GM18508 (cell line): ENCODE data around the gene TCP11L1.
"Not testable (repeated sequence)": the region's sequence is repeated elsewhere in the genome, so short reads cannot be mapped to it uniquely, and the experiment has no call there.

Experiments used
- ATAC-seq: cut with Tn5 transposase; IDR thresholded peaks from one replicate; pipeline ENCODE4 v1.9.1; 2021; ENCODE audit warnings: moderate number of reproducible peaks; ENCODE audit not compliant: insufficient read depth, unreplicated experiment

TCP11L1 gene

DNA sequence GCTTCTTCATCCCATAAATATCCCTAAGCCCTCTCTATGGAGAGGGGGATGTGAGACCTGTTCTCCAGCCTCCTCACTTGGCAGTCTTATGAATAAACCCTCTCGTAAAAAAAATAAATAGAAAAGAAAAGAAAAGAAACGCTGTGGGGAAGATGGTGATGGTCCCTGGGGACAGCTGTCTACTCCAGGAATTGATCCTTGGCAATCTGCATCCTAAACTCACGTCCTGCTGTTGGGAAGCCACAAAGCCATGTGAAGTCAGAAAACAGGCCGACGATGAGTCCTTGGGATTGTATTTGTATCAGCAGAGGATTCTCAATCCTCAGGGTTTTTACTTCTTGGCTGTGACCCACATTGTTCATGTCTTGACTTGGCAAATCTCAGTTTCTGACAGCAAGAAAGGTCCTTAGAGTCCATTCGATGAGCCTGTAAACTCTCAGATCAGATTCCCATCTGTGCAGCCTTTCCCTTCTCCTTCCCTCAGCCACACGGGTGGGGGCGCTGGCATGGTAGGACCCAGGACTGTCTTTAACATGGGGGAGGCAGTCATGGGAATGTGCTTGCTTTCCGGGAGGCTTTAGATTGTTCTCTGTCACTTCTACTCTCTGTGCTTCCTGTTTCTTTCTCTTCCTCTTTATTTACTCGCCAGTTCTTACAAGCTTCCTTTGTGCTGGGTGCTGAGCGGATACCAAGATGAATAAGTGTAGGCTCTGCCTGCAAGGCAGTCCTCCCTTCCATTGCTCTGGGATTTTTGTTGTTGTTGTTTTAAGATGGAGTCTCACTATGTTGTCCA lies 24.9 kb downstream of the TCP11L1 start:
- no peak for ATAC-seq

DNA sequence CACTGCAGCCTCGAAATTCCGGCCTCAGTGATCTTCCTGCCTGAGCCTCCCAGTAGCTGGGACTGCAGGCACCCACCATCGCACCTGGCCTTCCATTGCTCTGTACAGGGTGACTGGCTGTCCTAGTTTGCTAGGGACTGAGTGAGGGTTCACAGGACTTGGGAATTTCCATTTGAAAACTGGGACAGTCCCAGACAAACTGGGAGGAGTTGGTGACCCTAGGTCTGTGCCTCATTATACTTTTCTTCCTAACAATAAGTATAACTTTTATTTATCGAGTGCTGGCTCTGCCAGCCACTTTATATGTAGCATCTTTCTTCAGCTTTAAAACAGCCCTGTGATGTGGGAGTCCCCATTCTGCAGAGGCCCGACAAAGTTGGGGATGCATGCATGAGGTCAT lies 25.5 kb downstream of the TCP11L1 start:
- no peak for ATAC-seq

DNA sequence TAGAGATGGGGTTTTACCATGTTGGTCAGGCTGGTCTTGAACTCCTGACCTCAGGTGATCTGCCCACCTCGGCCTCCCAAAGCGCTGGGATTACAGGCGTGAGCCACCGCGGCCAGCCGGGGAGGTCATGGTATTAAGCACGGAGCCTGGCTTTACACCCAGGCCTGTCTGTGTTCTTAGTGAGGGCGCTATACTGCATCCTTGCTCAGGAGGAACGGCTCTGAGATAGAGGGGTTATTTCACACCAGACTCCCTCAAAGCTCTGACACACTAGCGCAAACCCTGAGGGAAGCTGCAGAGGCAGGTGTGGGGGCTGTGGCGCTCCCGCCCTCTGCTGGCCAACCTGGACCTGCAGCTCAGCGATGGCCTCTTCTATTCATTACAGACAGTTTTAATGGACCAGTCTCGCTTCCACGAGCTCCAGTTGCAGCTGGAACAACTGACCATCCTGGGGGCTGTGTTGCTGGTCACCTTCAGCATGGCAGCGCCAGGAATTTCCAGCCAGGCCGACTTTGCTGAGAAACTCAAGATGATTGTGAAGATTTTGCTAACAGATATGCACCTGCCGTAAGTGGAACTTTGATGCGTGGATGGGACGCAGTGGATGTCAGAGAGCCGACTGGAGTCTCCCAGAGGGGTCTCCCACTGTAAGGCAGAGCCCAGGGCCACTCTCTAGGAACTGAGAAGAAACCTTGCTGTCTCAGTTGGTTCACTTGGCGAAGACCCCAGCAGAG lies 26.2 kb downstream of the TCP11L1 start:
- ATAC-seq, result no peak

DNA sequence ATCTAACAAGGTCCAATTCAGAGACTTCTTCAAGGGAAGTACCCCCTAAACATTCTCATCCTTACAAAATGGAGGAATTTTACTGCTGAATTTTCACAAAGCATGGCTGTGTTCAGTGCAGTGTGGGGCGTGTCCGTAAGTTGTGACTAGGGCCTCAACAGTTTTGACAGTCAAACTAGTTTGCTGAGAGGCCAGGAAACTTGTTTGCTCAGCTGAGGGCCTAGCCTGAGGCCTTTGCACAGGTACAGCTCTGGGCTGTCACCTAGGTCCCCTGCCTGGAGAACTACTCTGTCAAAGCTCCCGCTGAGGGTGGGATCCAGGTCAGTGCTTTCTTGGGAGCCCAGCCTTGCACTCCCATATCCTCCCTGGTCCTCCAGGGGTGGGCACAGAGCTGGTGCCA lies 27.9 kb downstream of the TCP11L1 start:
- ATAC-seq, result no peak

DNA sequence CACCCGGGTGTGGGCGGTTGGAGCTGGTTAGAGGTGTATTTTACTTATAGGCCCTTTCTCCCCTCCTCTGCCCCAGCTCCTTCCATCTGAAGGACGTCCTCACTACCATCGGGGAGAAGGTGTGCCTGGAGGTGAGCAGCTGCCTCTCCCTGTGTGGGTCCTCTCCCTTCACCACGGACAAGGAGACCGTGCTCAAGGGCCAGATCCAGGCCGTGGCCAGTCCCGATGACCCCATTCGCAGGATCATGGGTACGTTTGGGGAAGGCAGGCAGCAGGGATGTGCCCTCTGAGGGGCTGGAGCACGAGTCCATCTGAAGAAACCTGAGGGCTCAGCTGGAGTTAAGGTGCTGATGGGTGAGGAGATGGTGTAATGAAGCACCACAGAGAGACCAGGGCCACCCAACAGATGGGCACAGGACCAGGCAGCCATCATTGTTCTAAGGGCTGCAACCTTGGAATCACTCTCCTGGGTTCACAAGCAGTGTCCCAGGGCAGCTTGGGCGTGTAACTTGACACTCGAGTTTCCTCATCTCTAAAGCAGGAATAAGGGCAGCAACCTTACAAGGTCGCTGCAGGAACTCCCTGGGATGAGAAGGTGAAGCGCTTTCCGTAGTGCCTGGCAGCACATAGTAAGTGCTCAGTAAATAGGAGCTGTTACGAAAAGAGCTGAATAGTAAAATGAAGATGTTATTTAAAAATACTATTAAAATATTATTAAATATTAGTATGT lies 29.4 kb downstream of the TCP11L1 start:
- ATAC-seq, result no peak

DNA sequence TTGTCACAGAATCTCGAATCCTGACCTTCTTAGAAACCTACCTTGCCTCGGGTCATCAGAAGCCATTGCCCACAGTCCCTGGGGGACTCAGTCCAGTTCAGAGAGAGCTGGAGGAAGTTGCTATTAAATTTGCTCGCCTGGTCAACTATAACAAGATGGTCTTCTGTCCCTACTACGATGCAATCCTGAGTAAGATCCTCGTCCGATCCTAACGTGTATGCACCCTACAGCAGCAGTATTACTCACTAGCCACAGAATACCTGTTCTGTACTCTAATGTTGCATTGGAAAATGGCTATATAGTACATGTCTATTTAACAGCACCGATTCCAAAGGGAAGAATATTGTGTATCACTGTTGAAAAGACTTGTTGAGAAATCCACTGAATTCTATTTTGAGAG lies 33.1 kb downstream of the TCP11L1 start:
- ATAC-seq, result no peak

DNA sequence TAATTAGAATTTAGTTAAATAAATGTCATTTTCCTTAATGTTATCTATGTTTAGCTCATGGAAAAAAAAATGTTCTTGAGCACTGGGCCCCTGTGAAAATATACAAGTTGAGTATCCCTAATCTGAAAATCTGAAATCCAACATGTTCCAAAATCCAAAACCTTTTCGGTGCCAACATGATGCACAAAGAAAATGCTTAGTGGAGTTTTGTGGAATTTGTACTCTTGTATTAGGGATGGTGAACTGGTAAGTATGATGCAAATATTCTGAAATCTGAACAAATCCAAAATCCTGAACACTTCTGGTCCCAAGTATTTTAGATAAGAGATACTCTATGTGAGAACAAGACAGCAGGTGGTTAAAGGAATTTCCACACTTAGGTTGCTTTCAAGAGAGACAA lies 44.5 kb downstream of the TCP11L1 start:
- no peak for ATAC-seq

DNA sequence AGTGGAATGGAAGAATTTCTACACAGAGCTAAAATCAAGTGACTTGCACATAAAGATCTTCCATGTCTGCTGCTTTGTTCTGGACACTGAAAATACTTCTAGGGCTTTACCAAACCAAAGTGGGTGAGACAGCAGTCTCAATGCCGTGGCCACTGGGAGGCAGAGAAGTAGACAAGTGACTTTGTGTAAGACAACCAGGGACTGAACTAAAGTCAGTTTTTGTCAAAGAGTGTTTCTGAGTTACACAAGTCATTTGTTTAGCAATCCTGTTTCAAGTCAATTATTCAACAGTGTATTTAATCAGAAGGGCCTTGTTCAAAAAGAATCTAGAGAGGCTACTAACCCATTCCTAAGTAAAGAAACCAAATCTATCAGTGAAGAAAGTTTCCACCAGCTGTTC lies 46.6 kb downstream of the TCP11L1 start:
- ATAC-seq, result no peak

DNA sequence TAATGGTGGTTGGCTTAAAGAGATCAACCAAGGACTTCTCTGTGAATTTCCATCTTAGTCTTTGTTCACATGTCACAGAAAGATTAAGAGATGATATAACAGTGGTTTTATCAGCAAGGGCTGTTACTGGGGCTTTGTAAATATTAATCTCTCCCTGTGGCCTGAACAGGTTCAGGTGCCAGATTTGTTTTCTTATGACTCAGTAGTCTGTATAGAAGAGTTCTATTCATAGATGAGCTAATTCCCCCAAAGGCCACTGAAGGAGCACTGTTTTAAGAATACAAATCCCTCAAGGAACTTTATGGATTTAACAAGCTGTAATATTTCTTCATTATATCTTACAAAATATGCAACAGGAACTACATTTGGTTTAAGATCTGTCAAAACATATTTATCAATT lies 50.4 kb downstream of the TCP11L1 start:
- no peak for ATAC-seq

DNA sequence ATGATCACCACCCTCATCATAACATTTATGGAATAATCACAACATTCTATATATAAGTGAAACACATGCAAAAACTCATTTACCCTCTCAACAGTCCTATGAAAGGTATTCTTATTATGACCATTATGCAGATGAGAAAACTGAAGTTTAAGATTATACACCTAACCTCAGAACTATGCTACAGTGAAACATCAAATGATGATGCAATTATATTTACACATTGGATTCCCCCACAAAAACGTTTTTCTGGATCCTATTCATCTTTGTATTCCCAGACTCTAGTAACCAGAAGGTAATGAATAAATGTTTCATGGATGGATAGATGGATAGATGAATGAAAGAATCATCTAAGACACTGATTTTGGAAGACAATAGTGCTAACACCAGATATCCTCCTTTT lies 54.8 kb downstream of the TCP11L1 start:
- ATAC-seq, result no peak

DNA sequence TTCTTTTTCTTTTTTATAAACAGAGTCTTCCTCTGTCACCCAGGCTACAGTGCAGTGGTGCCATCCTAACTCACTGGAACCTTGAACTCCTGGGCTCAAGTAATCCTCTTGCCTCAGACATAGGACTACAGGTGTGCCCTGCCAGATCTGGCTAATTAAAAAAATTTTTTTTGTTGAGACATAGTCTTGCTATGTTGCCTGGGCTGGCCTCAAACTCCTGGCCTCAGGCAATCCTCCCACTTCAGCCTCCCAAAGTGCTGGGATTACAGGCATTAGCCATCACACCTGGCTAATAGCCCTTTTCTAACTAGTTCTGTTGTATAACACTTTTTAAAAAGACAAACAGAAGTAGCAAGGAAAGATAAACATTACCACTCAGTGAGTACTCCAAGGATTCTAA lies 64.5 kb downstream of the TCP11L1 start:
- ATAC-seq, result no peak

DNA sequence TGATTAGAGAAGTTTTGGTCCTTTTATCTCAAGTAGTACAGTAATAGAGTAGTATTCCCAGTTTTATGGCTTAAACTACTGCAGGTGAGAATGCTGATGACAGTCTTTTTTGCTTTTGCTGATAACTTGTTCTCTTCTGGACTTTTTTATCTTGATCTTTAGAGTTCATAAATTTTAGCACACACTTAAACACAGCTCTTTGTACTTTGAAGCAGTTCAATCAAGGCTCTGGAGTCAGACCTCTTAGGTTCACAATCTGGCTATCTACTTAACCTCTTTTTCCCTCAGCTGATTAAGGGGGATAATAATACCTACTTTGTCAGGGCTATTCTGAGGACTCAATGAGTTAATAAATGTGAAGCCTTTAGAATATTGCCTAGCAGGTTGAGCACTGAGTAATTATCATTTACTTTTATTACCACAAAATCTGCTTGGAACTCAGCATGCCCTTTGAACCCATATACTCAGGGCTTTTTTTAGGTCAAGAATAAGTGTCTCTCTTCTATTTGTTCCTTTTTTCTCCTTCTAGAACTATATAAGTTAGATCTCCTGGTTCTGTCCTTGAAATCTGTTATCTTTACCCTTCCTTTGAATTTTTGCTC lies 70.0 kb downstream of the TCP11L1 start:
- no peak for ATAC-seq

DNA sequence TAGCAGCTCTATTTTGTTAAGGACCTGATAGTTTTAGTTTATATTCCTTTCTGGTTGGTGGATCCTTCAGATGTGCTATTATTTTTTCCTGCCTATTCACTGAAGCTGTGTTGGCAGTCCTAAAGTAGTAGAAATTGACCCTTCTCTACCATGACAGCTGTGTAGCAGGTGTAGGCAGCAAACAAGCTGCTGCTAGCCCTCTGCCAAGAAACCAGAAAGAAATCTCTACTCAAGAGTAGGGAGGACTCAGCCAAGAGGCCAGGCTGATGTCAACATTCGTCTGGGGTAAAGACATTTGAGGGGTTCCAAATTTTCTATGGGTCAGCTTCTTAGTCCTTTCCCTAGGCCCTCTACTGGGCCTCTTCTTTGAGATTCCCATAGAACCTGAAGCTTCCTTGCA lies 70.7 kb downstream of the TCP11L1 start:
- no peak for ATAC-seq

DNA sequence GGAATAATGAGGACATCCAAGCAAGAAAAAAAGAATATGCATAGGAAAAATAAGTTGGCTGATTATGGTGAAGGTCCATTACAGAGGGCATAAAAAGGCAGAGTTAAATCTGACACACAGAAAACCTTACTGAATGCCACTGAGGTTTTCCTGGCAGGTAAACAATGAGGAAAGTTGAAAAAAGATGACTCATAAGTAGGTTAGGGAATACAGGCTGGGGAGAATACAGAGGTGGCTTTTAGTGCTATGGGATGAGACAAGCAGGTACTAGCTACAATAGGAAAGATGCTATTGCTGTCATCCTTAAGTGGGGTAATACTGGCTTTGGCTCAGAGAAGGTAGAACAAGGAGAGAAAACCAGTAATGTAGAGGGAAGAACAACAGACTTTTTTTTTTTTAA lies 77.2 kb downstream of the TCP11L1 start:
- ATAC-seq, result no peak

DNA sequence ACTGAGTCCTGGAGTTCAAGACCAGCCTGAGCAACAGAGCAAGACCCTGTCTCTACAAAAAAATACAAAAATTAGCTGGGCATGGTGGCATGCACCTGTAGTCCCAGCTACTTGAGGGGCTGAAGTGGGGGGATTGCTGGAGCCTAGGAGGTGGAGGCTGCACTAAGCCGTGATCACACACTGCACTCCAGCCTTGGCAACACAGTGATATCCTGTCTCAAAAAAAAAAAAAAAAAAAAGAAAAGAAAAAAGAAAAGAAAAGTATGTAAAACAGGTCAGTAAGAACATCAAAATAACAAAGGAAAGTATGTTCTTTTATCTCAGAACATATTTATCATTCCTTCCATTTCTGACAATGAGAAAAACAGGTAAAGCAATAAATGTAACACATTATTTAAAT lies 83.3 kb downstream of the TCP11L1 start:
- not testable (repeated sequence) for ATAC-seq
